ENCODE results near the gene FAM228A.

Gene FAM228A

DNA sequence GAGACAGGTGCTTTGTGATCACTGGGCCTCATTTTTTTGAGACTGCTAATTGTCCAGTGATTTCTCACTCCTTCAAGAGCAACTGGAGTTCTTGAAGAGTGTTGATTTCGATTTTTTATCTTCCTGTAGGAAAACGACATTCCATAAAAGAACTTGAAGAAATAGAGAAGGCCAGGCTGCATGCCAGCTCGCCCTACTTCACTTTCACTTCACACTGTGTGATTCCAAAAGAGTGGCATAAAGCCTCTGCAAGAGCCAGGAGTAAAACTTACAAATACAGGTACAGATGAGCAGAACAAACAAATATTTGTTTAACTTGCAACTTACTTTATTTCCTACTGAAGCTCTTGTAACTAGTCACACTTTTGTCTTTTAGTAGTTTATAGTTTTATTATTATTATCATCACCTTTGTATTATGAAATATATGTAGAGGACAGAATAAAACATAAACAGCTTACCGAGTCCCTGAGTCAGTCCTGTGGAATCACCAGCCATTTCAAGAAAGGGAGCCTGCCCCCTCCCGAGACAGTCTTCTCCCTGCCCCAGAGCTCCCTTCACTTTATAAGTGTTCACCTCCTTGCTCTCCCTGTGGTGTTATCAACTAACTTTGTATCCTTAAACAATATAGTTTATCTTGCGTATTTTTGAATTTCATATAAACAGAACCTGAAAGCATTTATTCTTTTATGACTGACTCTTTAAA, 8.7 kb downstream of the FAM228A start:
- no peak overlapping the region for H3K4me3 ChIP-seq (ENCODE audit: low read length)
- no peaks in the 10 kb centered on the region for H3F3A ChIP-seq (ENCODE audit: control insufficient read depth, insufficient read depth)
- H3K36me3 ChIP-seq (ENCODE audit: control insufficient read depth, low read length), result no peaks in the 10 kb centered on the region
- no peak overlapping the region for H3K4me2 ChIP-seq (ENCODE audit: low read length)
- H3K9me3 ChIP-seq (ENCODE audit: control insufficient read depth, insufficient read depth, low read length), result no peaks in the 10 kb centered on the region
- no peaks in the 10 kb centered on the region for H3K79me2 ChIP-seq (ENCODE audit: control insufficient read depth, low read length)
- TF ChIP-seq, protein P1, sequence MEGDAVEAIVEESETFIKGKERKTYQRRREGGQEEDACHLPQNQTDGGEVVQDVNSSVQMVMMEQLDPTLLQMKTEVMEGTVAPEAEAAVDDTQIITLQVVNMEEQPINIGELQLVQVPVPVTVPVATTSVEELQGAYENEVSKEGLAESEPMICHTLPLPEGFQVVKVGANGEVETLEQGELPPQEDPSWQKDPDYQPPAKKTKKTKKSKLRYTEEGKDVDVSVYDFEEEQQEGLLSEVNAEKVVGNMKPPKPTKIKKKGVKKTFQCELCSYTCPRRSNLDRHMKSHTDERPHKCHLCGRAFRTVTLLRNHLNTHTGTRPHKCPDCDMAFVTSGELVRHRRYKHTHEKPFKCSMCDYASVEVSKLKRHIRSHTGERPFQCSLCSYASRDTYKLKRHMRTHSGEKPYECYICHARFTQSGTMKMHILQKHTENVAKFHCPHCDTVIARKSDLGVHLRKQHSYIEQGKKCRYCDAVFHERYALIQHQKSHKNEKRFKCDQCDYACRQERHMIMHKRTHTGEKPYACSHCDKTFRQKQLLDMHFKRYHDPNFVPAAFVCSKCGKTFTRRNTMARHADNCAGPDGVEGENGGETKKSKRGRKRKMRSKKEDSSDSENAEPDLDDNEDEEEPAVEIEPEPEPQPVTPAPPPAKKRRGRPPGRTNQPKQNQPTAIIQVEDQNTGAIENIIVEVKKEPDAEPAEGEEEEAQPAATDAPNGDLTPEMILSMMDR (IDR thresholded peaks at IDR 0.05; ENCODE audit: low read depth, low read length, poor library complexity, severe bottlenecking), result no peak
- TF ChIP-seq EZH2phosphoT487 (IDR thresholded peaks at IDR 0.05; ENCODE audit: borderline replicate concordance, low read length), result no peak
- no peak overlapping the region for H3K27ac ChIP-seq (ENCODE audit: low read depth, low read length)
- no peaks in the 10 kb centered on the region for H3K27me3 ChIP-seq (ENCODE audit: control insufficient read depth, low read length)
- H4K20me1 ChIP-seq (ENCODE audit: control insufficient read depth, insufficient read depth, low read depth, low read length), result no peaks in the 10 kb centered on the region
- H3K9me2 ChIP-seq (replicated peaks; ENCODE audit: control insufficient read depth, low read length), result no peaks in the 10 kb centered on the region
- H3K4me1 ChIP-seq (ENCODE audit: control insufficient read depth, low read length), result peaks cover 6% of the 10 kb centered on the region

DNA sequence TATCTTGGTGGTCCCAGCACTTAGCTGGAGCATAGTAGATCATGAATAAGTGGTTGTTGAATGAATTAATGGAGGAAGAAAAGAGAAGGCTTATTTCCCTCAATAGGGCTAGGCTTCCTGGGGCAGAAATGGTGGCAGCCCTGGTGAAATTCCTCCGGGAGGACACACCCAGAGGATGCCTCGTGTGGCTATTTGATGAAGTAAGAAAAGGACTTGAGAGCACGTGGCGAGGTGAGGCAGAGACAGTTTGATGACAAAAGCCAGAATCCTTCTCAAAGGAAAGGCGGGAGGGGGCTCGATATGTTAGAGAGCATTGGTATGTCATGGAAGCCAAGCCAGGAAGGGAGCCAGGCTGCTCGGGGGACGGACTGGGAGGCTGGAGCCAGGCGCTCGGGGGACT, 14.7 kb downstream of the FAM228A start:
- TF ChIP-seq, protein P1 (IDR thresholded peaks at IDR 0.05; ENCODE audit: low read depth, low read length, poor library complexity, severe bottlenecking), result no peak
- no peak for TF ChIP-seq EZH2phosphoT487 (IDR thresholded peaks at IDR 0.05; ENCODE audit: borderline replicate concordance, low read length)
- no peaks in the 10 kb centered on the region for H3K4me1 ChIP-seq (ENCODE audit: control insufficient read depth, low read length)
- H3F3A ChIP-seq (ENCODE audit: control insufficient read depth, insufficient read depth), result no peaks in the 10 kb centered on the region
- no peaks in the 10 kb centered on the region for H3K36me3 ChIP-seq (ENCODE audit: control insufficient read depth, low read length)
- no peaks in the 10 kb centered on the region for H3K79me2 ChIP-seq (ENCODE audit: control insufficient read depth, low read length)
- H3K9me2 ChIP-seq (replicated peaks; ENCODE audit: control insufficient read depth, low read length), result no peaks in the 10 kb centered on the region
- H3K9me3 ChIP-seq (ENCODE audit: control insufficient read depth, insufficient read depth, low read length), result no peaks in the 10 kb centered on the region
- no peak overlapping the region for H3K4me3 ChIP-seq (ENCODE audit: low read length)
- H3K27me3 ChIP-seq (ENCODE audit: control insufficient read depth, low read length), result no peaks in the 10 kb centered on the region
- no peak overlapping the region for H3K27ac ChIP-seq (ENCODE audit: low read depth, low read length)
- H4K20me1 ChIP-seq (ENCODE audit: control insufficient read depth, insufficient read depth, low read depth, low read length), result no peaks in the 10 kb centered on the region
- no peak overlapping the region for H3K4me2 ChIP-seq (ENCODE audit: low read length)

DNA sequence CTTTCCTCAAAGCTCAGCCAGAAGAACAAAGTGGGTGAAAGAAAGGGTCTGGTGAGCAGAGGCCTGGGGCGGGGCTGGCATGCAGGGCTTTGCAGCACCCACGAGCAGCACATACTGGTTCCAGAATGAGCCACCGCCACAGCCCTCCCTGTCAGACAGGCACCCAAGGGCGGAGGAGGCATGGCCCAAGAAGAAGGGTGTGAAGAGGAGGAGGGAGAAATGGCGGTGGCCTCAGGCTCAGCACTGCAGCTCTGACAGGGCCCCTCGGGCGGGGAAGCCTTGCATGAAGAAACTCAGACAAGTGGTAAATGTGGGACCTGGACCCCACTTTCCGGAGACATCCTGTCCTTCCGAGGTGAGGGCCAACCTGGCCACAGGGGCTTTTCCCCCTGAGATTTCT, 15.7 kb downstream of the FAM228A start:
- no peak overlapping the region for H3K4me3 ChIP-seq (ENCODE audit: low read length)
- no peaks in the 10 kb centered on the region for H3K9me3 ChIP-seq (ENCODE audit: control insufficient read depth, insufficient read depth, low read length)
- no peaks in the 10 kb centered on the region for H3K4me1 ChIP-seq (ENCODE audit: control insufficient read depth, low read length)
- H3K36me3 ChIP-seq (ENCODE audit: control insufficient read depth, low read length), result no peaks in the 10 kb centered on the region
- H4K20me1 ChIP-seq (ENCODE audit: control insufficient read depth, insufficient read depth, low read depth, low read length), result no peaks in the 10 kb centered on the region
- H3K4me2 ChIP-seq (ENCODE audit: low read length), result no peak overlapping the region
- TF ChIP-seq EZH2phosphoT487 (IDR thresholded peaks at IDR 0.05; ENCODE audit: borderline replicate concordance, low read length), result no peak
- TF ChIP-seq, protein P1 (IDR thresholded peaks at IDR 0.05; ENCODE audit: low read depth, low read length, poor library complexity, severe bottlenecking), result no peak
- H3K79me2 ChIP-seq (ENCODE audit: control insufficient read depth, low read length), result no peaks in the 10 kb centered on the region
- no peaks in the 10 kb centered on the region for H3K9me2 ChIP-seq (replicated peaks; ENCODE audit: control insufficient read depth, low read length)
- no peak overlapping the region for H3K27ac ChIP-seq (ENCODE audit: low read depth, low read length)
- H3K27me3 ChIP-seq (ENCODE audit: control insufficient read depth, low read length), result no peaks in the 10 kb centered on the region
- H3F3A ChIP-seq (ENCODE audit: control insufficient read depth, insufficient read depth), result no peaks in the 10 kb centered on the region

Measured in DOHH2 (cell line).